ENCODE results near the gene CXADR.
"Not testable (repeated sequence)": the region's sequence is repeated elsewhere in the genome, so short reads cannot be mapped to it uniquely, and the experiment has no call there.

The CXADR gene

DNA sequence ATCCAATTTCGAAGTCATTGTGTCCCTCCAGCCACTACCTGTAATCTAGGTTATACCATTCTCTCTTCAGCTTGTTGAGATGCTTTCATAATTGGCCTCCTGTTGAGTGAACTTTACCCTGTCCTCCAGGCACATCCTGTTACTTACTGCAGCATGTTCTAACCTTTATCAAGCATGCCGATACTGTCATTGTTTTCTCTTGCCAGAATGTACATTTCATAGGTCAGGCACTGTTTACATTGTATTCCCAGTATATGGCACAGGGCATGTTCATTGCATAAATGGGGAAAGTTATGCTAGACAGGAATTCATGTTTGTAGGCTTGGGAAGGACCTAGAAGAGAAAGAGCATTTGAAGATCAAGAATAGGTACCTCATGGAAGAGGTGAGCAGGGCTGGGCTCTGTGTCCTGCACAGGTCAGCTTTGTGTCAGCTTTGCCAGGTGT is 10.2 kb downstream of the CXADR start:
- H3K36me3 ChIP-seq (ENCODE audit: control insufficient read depth in 2 of 2, insufficient read depth in 2 of 2, low read length in 2 of 2) = no peaks in the 10 kb centered on the region
- H3K9me3 ChIP-seq (ENCODE audit: control insufficient read depth in 2 of 2, low read length in 2 of 2) = no peaks in the 10 kb centered on the region
- peak overlapping the region; percentile 71 to 83 for H3K27ac ChIP-seq (ENCODE audit: low read depth in 2 of 2, low read length in 2 of 2)
- H3K4me1 ChIP-seq (ENCODE audit: control insufficient read depth in 2 of 2, insufficient read depth in 2 of 2, low read length in 2 of 2) = peaks cover 8 to 23% of the 10 kb centered on the region in 2 donors
- peak overlapping the region in 1 of 2 donors; percentile 4 for H3K4me3 ChIP-seq (ENCODE audit: low read length in 2 of 2)
- no peak overlapping the region for H3K9ac ChIP-seq (ENCODE audit: low read depth in 1 of 2, low read length in 2 of 2)
- no peaks in the 10 kb centered on the region for H3K27me3 ChIP-seq (ENCODE audit: control insufficient read depth in 2 of 2, insufficient read depth in 2 of 2, low read length in 2 of 2)

DNA sequence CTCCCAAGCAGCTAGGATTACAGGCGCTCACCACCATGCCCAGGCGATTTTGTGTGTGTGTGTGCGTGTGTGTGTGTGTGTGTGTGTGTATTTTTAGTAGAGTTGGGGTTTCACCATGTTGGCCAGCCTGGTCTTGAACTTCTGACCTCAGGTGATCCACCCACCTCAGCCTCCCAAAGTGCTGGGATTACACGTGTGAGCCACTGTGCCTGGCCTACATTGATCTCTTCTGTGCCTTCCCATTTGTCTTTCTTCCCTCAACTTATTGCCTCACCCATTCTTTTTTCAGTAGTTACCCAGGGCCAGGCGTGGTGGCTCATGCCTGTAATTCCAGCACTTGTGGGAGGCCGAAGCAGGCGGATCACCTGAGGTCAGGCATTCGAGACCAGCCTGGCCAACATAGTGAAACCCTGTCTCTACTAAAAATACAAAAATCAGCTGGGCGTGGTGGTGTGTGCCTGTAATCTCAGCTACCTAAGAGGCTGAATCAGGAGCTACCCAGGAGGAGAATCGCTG is 11.2 kb downstream of the CXADR start:
- H3K9ac ChIP-seq (ENCODE audit: low read depth in 1 of 2, low read length in 2 of 2); H3K27me3 ChIP-seq (ENCODE audit: control insufficient read depth in 2 of 2, insufficient read depth in 2 of 2, low read length in 2 of 2); H3K4me3 ChIP-seq (ENCODE audit: low read length in 2 of 2); H3K36me3 ChIP-seq (ENCODE audit: control insufficient read depth in 2 of 2, insufficient read depth in 2 of 2, low read length in 2 of 2); H3K9me3 ChIP-seq (ENCODE audit: control insufficient read depth in 2 of 2, low read length in 2 of 2): not testable (repeated sequence)
- peaks cover 8 to 23% of the 10 kb centered on the region in 2 donors for H3K4me1 ChIP-seq (ENCODE audit: control insufficient read depth in 2 of 2, insufficient read depth in 2 of 2, low read length in 2 of 2)
- H3K27ac ChIP-seq (ENCODE audit: low read depth in 2 of 2, low read length in 2 of 2) = peak overlapping the region in 1 of 2 donors; percentile 46

DNA sequence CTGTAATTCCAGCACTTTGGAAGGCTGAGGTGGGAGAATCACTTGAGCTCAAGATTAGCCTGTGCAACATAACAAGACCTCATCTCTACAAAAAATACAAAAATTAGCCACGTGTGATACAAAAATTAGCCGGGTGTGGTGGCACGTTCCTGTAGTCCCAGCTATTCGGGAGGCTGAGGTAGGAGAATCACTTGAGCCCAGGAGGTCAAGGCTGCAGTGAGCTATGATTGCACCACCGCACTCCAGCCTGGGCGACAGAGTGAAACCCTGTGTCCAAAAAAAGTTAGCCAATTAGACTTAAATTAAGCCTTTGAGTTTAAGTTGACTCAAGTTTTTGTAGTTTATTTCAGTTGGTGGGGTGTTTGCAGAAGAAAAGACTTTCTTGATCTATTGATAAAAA is 11.8 kb downstream of the CXADR start:
- Histone ChIP-seq H3K9ac (ENCODE audit: low read depth in 1 of 2, low read length in 2 of 2) (no peak overlapping the region), H3K4me1 (ENCODE audit: control insufficient read depth in 2 of 2, insufficient read depth in 2 of 2, low read length in 2 of 2) (peaks cover 8 to 23% of the 10 kb centered on the region in 2 donors), H3K27ac (ENCODE audit: low read depth in 2 of 2, low read length in 2 of 2) (no peak overlapping the region), H3K4me3 (ENCODE audit: low read length in 2 of 2) (no peak overlapping the region), H3K27me3 (ENCODE audit: control insufficient read depth in 2 of 2, insufficient read depth in 2 of 2, low read length in 2 of 2) (no peaks in the 10 kb centered on the region), H3K9me3 (ENCODE audit: control insufficient read depth in 2 of 2, low read length in 2 of 2) (no peaks in the 10 kb centered on the region), H3K36me3 (ENCODE audit: control insufficient read depth in 2 of 2, insufficient read depth in 2 of 2, low read length in 2 of 2) (no peaks in the 10 kb centered on the region)

GRCh38 chr21:17526776-17527175 is 13.9 kb downstream of the CXADR start:
- H3K27ac ChIP-seq (ENCODE audit: low read depth in 2 of 2, low read length in 2 of 2) = no peak overlapping the region

GRCh38 chr21:17527240-17527639 is 14.4 kb downstream of the CXADR start:
- Histone ChIP-seq H3K27ac (ENCODE audit: low read depth in 2 of 2, low read length in 2 of 2) (no peak overlapping the region), H3K4me1 (ENCODE audit: control insufficient read depth in 2 of 2, insufficient read depth in 2 of 2, low read length in 2 of 2) (peaks cover 8 to 18% of the 10 kb centered on the region in 2 donors)

More at GRCh38 chr21:17526776-17527175, 13.9 kb downstream of the CXADR start:
- H3K36me3 ChIP-seq (ENCODE audit: control insufficient read depth in 2 of 2, insufficient read depth in 2 of 2, low read length in 2 of 2) = no peaks in the 10 kb centered on the region
- H3K4me1 ChIP-seq (ENCODE audit: control insufficient read depth in 2 of 2, insufficient read depth in 2 of 2, low read length in 2 of 2) = peaks cover 8 to 21% of the 10 kb centered on the region in 2 donors
- H3K9ac ChIP-seq (ENCODE audit: low read depth in 1 of 2, low read length in 2 of 2) = no peak overlapping the region
- H3K4me3 ChIP-seq (ENCODE audit: low read length in 2 of 2) = no peak overlapping the region
- H3K27me3 ChIP-seq (ENCODE audit: control insufficient read depth in 2 of 2, insufficient read depth in 2 of 2, low read length in 2 of 2) = no peaks in the 10 kb centered on the region
- H3K9me3 ChIP-seq (ENCODE audit: control insufficient read depth in 2 of 2, low read length in 2 of 2) = no peaks in the 10 kb centered on the region

GRCh38 chr21:17527711-17528110 is 14.9 kb downstream of the CXADR start:
- no peaks in the 10 kb centered on the region for H3K36me3 ChIP-seq (ENCODE audit: control insufficient read depth in 2 of 2, insufficient read depth in 2 of 2, low read length in 2 of 2)
- H3K27ac ChIP-seq (ENCODE audit: low read depth in 2 of 2, low read length in 2 of 2) = no peak overlapping the region
- no peaks in the 10 kb centered on the region for H3K27me3 ChIP-seq (ENCODE audit: control insufficient read depth in 2 of 2, insufficient read depth in 2 of 2, low read length in 2 of 2)
- peaks cover 5 to 13% of the 10 kb centered on the region in 2 donors for H3K4me1 ChIP-seq (ENCODE audit: control insufficient read depth in 2 of 2, insufficient read depth in 2 of 2, low read length in 2 of 2)
- no peak overlapping the region for H3K4me3 ChIP-seq (ENCODE audit: low read length in 2 of 2)
- H3K9ac ChIP-seq (ENCODE audit: low read depth in 1 of 2, low read length in 2 of 2) = no peak overlapping the region
- H3K9me3 ChIP-seq (ENCODE audit: control insufficient read depth in 2 of 2, low read length in 2 of 2) = no peaks in the 10 kb centered on the region

More at GRCh38 chr21:17527240-17527639, 14.4 kb downstream of the CXADR start:
- no peak overlapping the region for H3K4me3 ChIP-seq (ENCODE audit: low read length in 2 of 2)
- H3K36me3 ChIP-seq (ENCODE audit: control insufficient read depth in 2 of 2, insufficient read depth in 2 of 2, low read length in 2 of 2) = no peaks in the 10 kb centered on the region
- no peaks in the 10 kb centered on the region for H3K9me3 ChIP-seq (ENCODE audit: control insufficient read depth in 2 of 2, low read length in 2 of 2)
- no peak overlapping the region for H3K9ac ChIP-seq (ENCODE audit: low read depth in 1 of 2, low read length in 2 of 2)
- H3K27me3 ChIP-seq (ENCODE audit: control insufficient read depth in 2 of 2, insufficient read depth in 2 of 2, low read length in 2 of 2) = no peaks in the 10 kb centered on the region

DNA sequence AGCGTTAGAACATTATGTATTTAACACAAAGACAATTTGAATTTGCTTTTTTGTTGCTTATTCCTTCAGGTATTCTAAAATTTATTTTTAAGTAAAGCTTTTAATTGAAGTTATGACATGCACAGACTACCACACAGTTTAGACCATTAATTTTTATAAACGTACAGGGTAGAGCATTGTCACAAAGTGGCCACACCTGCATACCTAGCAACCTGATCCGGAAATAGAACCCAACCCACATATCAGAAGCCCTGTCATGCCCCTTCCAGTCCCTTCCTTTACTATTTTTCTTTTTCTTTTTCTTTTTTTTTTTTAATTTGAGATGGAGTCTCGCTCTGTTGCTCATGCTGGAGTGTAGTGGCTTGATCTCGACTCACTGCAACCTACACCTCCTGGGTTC is 16.8 kb downstream of the CXADR start:
- no peaks in the 10 kb centered on the region for H3K9me3 ChIP-seq (ENCODE audit: control insufficient read depth in 2 of 2, low read length in 2 of 2)
- no peak overlapping the region for H3K9ac ChIP-seq (ENCODE audit: low read depth in 1 of 2, low read length in 2 of 2)
- H3K27me3 ChIP-seq (ENCODE audit: control insufficient read depth in 2 of 2, insufficient read depth in 2 of 2, low read length in 2 of 2) = no peaks in the 10 kb centered on the region
- no peaks in the 10 kb centered on the region for H3K36me3 ChIP-seq (ENCODE audit: control insufficient read depth in 2 of 2, insufficient read depth in 2 of 2, low read length in 2 of 2)
- peaks cover 0 to 7% of the 10 kb centered on the region in 2 donors for H3K4me1 ChIP-seq (ENCODE audit: control insufficient read depth in 2 of 2, insufficient read depth in 2 of 2, low read length in 2 of 2)
- no peak overlapping the region for H3K4me3 ChIP-seq (ENCODE audit: low read length in 2 of 2)
- H3K27ac ChIP-seq (ENCODE audit: low read depth in 2 of 2, low read length in 2 of 2) = no peak overlapping the region

- H3K4me3 ChIP-seq (ENCODE audit: low read length in 2 of 2) = no peak overlapping the region
- no peak overlapping the region for H3K27ac ChIP-seq (ENCODE audit: low read depth in 2 of 2, low read length in 2 of 2)
- H3K9ac ChIP-seq (ENCODE audit: low read depth in 1 of 2, low read length in 2 of 2) = no peak overlapping the region
- H3K9me3 ChIP-seq (ENCODE audit: control insufficient read depth in 2 of 2, low read length in 2 of 2) = no peaks in the 10 kb centered on the region
- H3K36me3 ChIP-seq (ENCODE audit: control insufficient read depth in 2 of 2, insufficient read depth in 2 of 2, low read length in 2 of 2) = no peaks in the 10 kb centered on the region
- H3K4me1 ChIP-seq (ENCODE audit: control insufficient read depth in 2 of 2, insufficient read depth in 2 of 2, low read length in 2 of 2) = peaks cover 0 to 9% of the 10 kb centered on the region in 2 donors
- no peaks in the 10 kb centered on the region for H3K27me3 ChIP-seq (ENCODE audit: control insufficient read depth in 2 of 2, insufficient read depth in 2 of 2, low read length in 2 of 2)
These were observed 19.4 kb downstream of the CXADR start for GRCh38 chr21:17532292-17532691.

DNA sequence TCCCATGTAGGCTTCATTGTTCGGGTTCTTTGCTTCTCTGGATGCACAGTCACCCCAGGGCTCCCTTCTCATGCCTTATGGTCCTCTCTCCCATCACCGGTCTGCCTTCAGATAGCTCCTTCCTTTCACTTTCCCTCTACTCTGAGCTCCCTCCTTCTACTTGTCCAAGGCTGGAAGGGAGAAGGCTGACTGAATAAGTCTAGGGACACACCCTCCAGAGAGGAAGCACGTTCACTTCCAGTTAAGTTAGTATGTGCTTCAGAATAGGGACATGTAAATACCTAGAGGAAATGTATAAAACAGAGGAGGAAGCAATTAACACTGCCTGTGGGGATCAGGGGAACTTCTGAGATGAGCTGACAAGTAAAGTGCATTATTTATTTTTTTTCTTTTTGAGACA is 23.5 kb downstream of the CXADR start:
- no peak overlapping the region for H3K9ac ChIP-seq (ENCODE audit: low read depth in 1 of 2, low read length in 2 of 2)
- no peak overlapping the region for H3K4me3 ChIP-seq (ENCODE audit: low read length in 2 of 2)
- no peaks in the 10 kb centered on the region for H3K27me3 ChIP-seq (ENCODE audit: control insufficient read depth in 2 of 2, insufficient read depth in 2 of 2, low read length in 2 of 2)
- no peaks in the 10 kb centered on the region for H3K36me3 ChIP-seq (ENCODE audit: control insufficient read depth in 2 of 2, insufficient read depth in 2 of 2, low read length in 2 of 2)
- H3K27ac ChIP-seq (ENCODE audit: low read depth in 2 of 2, low read length in 2 of 2) = no peak overlapping the region
- peaks cover 0 to 6% of the 10 kb centered on the region in 2 donors for H3K4me1 ChIP-seq (ENCODE audit: control insufficient read depth in 2 of 2, insufficient read depth in 2 of 2, low read length in 2 of 2)
- H3K9me3 ChIP-seq (ENCODE audit: control insufficient read depth in 2 of 2, low read length in 2 of 2) = no peaks in the 10 kb centered on the region

DNA sequence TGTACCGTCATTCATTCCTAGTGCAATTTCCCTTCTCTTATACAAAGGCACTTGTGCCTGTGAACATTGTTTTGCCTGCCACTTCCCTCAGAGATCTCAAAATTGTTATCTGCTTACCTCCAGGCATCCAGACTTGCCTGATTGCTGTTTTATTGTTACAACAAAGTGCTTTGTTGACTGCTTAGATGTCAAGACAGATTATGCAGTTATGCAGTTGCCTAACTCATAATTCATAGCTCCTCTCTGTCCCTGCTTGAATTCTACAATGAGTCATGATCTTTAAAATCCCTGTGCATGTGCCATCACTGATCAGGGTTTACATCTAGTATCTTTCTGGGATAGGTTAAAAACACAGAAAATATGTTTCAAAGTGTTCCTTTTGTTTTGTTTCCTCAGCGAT is 24.5 kb downstream of the CXADR start:
- no peak overlapping the region for H3K4me3 ChIP-seq (ENCODE audit: low read length in 2 of 2)
- H3K9me3 ChIP-seq (ENCODE audit: control insufficient read depth in 2 of 2, low read length in 2 of 2) = no peaks in the 10 kb centered on the region
- H3K4me1 ChIP-seq (ENCODE audit: control insufficient read depth in 2 of 2, insufficient read depth in 2 of 2, low read length in 2 of 2) = peaks cover 0 to 9% of the 10 kb centered on the region in 2 donors
- no peak overlapping the region for H3K27ac ChIP-seq (ENCODE audit: low read depth in 2 of 2, low read length in 2 of 2)
- no peaks in the 10 kb centered on the region for H3K36me3 ChIP-seq (ENCODE audit: control insufficient read depth in 2 of 2, insufficient read depth in 2 of 2, low read length in 2 of 2)
- H3K9ac ChIP-seq (ENCODE audit: low read depth in 1 of 2, low read length in 2 of 2) = no peak overlapping the region
- no peaks in the 10 kb centered on the region for H3K27me3 ChIP-seq (ENCODE audit: control insufficient read depth in 2 of 2, insufficient read depth in 2 of 2, low read length in 2 of 2)
